Activated CD4-positive, CD25-positive, alpha-beta regulatory T cell treated with anti-CD3 and anti-CD28 coated beads, Interleukin-2, amount 50 U/mL, for 24 hours (primary cell): ENCODE measurements around the gene SUPT4H1.
A peak's percentile ranks its signal among the peaks of the same experiment; 100 is the strongest.

Experiments
- ATAC-seq, 2 donors: fragments of 150-1000 bp; cut with Tn5 transposase; one replicate each; pipeline ENCODE4 v1.10.0; 2021; ENCODE audit warnings: mild to moderate bottlenecking in 1 of 2, moderate library complexity in 1 of 2

SUPT4H1 gene

DNA sequence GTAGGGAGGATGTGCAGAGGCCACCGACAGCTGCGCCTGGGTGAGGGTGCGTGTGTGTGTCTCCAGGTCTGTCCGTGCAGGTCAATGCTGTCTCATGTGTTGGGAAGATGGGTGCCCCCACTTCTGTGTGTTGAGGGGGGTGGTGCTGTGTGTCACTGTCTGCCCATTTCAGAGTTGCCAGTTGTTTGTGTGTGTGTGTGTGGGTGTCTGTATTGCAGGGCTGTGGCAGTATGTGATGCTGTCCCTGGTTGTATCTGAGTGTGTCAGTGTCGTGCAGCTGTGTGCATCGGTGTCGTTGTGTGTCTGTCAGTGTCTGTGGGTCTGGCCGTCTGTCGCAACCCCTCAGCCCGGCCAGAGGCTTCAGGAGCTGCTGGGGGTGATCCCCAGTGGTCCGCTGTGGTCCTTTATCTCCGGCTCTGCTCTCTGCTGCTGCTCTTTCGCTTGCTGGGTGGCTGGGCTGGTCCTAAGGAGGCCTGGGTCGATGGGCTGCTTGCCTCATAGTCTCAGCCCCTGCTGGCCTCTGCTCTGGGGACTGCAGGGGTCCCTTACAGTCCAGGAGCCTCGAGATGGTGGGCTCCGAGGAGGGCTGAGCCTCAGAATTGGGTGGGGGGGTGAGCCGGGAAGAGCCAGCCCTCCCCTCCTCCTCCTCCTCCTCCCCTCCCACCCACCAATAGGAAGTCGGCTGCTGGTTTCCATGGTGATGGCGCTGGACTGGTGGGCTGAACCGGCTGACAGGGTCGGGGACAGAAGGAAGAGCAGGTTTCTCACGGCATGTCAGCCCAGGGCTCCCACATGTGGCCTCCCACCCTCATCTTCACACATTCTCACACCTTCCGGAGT lies 23.6 kb downstream of the SUPT4H1 start, which contains the start of gene TSPOAP1:
Gene TSPOAP1, minus strand, starts transcription at position 601 of the 840 bp plus-strand sequence. CDS start 875 bp downstream, outside the sequence.
- ATAC-seq: peak in 1 of 2 donors; percentile 20

DNA sequence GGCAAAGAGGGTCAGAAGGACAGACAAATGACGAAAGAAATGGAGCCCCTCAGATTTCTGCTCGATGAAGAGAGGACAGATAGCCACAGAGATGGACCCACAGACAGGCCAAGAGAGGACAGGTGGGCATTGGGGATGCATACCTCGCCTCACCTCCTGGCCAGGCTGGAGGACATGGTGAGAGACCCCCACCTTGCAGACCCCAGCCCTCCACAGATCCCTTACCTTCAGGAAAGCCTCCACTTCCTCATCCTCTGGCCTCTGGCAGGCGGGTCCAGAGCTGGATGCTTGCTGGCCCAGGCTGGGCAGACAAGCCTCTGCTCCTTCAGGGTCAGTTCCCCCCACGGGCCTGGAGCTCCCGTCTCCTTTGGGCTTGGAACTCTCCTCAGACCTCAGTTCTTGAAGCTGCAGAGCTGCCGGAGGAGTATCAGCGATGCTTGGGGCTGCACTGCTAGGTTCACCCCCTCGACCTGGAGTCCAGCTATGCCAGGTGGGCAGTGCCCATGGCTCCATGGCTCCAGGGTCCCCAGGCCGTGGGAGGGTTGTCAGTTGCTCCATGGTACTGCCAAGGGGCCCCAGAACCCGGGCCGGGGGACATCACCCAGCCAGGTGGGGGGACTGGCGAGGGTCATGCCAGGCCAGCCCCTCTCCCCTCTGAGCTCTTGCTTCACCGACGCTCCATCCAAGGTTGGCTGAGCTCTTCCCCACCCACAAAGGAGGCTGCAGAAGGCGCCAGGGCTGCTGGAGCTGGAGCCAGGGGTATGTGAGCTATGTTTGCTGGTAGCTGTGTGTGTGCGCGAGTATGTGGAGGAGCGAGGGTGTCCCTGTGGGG lies 24.4 kb downstream of the SUPT4H1 start:
- no peak for ATAC-seq

DNA sequence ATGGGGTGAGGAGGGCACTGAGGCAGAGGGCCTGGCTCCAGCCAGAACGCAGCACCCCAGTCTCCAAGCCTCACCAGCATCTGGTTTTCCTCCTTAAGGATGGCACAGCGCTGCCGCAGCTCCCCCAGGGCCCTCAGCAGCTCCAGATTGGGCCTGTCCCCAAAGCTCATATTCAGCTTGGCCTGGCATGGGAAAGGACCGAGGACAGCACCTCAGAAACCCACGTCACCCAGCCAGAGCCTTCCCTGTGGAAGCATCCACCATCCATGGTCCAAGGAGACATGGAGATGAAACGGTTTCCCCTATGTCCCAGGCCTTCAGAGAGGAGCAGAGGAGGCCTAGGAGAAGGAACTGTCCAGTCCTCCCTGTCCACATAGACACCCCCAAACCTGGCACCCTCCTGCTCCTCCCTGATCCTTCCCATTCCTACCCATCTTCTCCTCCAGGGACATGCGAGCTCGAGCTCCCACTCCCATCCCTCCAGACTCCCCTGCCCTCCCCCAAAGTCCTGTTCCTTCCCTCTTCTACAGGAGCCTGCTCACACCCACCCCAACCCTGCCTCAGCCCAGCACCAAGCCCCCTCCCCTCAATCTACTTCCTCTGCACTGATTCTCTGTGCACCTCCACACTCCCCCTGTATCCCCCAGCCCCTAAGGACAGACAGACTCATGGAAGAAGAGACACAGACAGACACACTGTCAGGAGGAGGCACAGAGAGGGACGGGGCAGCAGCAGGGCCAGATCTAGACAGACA lies 25.2 kb downstream of the SUPT4H1 start:
- ATAC-seq: no peak

DNA sequence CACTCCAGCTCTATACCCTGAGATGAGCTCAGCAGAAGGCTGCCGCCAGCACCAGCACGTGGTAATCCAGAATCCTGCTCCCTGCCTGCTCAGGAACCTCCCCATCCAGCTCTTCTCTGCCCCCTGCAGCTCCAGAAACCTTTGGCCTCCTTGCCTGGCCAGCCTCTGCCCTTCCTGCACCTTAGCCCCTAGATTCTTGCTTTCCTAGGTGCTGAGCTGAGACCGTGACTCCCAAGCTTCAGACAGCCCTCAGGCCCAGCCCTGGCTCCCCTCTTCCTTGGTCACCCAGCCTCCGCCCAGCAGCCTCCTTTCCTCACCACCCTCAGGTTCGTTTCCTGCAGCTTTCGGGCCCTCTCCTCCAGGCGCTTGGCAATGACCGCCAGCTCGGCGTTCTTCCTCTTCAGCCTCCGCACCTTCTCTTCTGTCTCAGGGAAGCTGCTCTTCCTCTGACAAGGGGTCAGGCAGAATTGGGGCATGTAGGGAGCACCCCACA lies 26.0 kb downstream of the SUPT4H1 start:
- ATAC-seq: no peak

DNA sequence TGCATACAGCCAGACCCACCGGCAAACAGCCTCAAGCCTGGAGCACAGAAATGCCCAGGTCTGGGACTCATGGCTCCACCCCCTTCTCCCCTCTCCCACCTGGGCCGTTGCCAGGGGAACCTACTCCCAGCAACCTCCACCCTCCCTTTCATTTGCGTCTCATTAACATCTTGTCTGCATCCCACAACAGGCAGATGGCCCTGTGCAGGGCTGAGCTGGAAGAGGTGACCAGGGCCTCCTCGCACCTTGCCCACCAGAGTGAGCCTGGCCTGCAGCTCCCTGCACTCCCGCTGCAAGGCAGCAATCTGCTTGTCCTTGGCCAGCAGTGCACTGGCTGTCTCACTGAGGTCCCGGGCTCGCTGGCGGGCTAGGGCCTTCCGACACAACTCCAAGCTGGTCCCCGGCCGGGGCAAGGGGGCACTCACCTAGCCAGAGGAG lies 26.7 kb downstream of the SUPT4H1 start:
- no peak for ATAC-seq

DNA sequence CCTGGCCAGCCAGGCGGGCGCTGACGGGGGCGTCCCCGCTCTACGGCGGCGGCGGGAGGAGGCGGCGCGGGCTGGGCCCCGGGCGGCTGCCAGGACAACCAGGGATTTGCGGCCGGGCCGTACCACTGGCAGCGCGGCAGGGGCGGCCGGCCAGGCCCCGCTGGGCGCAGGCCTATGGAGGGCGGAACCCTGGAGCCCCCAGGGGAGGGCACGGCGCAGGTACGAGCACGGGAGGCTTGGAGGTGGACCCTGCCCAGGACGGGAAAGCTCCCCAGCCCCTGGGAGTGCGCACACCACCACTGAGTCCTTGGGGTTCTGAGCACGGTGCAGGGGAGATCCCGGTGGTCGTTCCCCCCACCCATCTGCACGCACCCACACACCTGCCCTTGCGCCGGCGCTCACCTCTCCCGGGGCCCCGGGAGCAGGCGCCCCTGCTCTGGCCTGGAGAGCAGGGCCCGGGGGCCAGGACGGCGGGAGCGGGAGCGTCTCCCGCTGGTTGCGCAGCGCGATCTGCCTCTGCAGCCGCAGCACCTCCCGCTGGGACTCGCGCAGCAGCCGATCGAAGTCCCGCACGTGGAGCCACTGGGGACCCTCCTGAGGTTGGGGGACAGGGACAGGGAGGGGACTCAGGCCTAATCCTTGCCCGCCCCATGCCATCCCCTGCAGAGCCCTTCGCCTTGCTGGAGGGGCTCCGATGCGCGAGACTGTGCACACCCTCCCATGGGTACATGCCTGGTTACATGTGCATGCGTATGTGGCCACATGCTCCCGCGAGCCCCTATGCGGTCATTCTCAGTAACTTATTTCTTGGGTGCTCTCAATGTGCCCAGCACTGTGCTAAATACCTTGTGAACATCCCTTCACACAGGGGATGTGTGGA lies 27.4 kb downstream of the SUPT4H1 start:
- no peak for ATAC-seq

DNA sequence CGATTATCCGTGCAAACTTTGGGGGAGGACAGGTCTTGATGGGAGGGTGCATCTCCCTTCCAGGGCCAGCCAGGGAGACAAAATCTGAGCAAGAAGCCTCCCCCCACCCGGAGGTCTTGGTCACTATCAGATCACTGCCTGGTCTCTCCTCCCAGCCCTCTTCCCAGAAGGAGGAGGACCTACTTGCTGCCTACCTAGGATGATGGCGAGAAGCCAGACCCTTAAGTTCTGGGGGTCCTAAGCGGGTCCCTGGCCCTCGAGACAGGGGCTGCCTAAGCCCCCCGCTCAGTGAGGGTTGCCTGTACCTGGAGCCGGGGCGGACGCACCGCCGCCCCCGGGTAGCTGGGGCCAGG lies 28.0 kb downstream of the SUPT4H1 start:
- no peak for ATAC-seq

DNA sequence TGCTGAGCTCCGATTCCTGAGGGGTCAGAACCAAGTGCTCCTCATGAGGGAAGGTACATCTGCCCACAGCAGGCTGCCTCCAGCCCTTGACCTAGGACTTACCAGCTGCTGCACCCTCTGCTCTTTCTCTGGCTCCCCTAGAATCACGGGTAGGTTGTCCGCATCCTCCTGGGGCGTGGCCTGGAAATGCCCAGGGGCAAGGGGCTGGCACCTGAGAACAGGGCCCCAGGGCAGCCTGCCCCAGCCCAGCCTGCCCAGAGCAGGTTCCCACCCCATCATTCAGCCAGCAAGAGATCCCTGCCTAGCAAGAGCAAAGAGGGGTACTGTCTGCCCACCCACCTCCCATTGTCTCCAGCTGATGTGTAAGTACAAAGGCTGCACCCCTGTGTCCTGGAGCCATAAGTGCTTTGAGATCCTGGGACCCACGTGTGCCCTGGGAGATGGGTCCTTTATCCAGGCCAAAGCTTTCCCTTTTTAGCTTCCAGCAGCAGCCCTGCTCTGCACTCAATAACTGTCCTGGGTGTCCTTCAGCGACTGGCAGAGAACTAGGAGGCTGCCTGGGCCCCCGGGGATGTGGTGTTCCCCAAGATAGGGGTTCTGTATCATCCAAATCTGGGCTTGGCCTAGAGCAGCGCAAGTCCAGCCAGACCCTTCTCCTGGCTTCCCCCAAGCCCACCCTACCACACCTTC lies 28.5 kb downstream of the SUPT4H1 start:
- no peak for ATAC-seq

DNA sequence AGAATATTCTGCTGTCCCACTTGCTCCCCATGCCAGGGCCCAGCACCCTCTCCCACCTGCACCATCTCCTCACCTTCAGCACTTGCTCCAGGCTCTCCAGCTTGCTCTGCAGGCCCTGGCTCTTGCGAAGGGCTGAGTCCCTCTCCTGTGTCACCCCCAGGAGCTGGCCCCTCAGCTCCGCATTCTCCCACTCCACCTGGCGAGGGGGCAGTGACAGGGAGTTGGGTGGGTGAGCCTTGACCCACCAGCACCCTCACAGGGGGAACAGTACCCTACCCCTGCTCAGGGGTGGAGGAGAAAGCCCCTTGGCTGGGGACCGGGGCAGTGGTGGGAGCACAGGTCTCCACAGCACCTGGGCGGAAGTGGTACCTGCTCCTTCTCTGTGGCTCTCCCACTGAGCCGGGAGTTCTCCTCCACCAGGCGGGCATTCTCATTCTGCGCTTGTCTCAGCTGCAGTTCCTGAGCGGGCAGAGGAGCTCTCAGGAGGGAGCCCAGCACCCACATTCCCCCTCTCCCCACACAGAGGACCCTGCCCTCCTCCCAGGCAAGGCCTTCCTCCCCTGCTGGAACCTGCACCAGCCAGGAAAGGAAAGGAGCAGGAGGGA lies 29.3 kb downstream of the SUPT4H1 start:
- ATAC-seq: no peak

DNA sequence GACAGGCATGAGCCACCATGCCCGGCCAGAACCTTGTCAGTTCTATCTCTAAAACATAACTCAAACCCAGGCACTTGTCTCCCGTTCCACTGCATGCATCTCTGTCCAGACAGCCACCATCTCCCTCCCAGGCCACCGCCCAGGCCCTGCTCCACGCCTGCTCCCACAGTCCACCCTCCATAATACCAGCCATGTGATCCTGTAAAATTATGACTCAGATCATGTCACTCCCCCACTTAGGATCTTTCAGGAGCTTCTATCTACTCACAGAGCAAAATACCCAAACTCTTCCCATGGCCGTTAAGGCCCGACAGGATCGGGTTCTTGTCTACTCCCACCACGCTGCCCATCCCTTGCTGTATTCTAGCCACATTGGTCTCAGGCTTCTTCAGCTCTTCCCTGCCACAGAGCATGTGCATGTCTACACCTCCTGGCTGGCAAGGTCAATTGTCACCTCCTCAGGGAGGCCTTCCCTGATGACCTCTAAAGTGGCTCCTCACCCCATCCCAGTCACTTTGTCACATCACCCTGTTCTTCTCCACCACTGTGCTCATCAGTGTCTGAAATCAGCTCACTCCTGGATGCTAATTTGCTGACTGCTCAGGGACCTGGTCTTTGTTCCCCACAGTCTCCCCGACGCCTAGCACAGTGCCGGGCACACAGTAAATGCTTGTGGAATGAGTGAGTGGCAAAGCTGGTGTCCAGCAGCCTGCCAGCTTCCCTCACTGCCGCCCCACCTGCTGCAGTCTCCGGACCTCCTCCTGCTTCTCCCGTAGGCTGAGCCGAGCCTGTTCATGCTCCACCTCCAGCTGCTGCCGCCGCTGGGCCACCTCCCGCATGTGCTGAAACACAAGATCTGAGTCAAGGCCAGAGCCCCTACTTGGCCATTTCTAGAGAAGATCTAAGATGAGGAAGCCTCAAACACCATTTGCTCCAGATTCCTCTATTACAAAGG lies 30.2 kb downstream of the SUPT4H1 start:
- no peak for ATAC-seq

DNA sequence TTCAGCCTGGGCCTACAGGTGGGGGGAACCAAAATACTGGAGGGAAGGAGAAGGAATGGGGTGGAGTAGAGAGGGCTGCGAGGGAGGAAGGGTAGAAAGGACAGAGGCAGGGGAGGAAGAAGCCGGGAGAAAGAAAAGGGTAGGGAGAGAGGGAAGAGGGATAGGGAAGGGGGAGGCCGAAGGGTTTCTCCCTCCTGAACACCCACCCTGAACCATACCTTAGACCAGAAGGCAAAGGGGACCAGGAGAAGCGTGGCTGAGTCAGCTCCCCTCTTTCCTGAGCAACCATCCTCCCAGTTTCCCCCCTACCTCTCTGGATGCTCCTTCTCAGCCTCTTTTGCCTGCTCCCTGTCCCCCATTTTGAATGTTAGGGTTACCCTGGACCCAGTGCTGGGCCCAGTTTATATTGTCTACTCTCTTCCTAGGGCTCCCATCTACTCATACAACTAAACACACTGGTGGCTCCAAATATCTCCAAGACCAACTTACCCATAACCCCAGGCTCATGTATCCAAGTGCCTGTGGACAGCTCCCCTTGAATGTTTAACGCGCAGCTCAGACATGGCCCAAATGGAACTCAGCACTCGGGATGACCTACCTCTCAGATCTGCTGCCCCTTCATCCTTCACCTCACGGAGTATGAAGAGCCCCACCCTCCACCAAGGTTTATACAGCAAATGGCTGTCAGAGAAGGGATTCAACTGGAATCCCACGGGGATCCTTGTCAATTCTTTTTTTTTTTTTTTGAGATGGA lies 31.3 kb downstream of the SUPT4H1 start:
- ATAC-seq: no peak

DNA sequence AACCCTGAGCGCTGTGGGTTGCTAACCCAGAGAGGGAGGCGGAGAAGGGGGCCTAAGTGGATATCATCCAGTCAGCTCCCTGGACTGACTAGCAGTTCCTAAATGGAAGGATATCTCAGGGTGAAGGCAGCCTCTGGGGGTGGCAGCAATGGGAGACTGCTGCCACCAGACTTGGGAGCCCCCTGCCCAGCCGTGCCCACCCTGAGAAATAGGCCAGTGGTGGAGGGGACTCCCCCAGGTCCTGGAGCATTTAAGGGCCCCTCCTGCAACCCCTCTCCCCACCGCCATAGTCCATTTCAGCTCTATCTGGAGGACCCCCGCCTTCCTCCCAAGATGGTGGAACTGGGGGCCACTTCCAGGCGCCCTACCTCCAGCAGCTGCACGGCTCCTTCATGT lies 31.8 kb downstream of the SUPT4H1 start:
- no peak for ATAC-seq

DNA sequence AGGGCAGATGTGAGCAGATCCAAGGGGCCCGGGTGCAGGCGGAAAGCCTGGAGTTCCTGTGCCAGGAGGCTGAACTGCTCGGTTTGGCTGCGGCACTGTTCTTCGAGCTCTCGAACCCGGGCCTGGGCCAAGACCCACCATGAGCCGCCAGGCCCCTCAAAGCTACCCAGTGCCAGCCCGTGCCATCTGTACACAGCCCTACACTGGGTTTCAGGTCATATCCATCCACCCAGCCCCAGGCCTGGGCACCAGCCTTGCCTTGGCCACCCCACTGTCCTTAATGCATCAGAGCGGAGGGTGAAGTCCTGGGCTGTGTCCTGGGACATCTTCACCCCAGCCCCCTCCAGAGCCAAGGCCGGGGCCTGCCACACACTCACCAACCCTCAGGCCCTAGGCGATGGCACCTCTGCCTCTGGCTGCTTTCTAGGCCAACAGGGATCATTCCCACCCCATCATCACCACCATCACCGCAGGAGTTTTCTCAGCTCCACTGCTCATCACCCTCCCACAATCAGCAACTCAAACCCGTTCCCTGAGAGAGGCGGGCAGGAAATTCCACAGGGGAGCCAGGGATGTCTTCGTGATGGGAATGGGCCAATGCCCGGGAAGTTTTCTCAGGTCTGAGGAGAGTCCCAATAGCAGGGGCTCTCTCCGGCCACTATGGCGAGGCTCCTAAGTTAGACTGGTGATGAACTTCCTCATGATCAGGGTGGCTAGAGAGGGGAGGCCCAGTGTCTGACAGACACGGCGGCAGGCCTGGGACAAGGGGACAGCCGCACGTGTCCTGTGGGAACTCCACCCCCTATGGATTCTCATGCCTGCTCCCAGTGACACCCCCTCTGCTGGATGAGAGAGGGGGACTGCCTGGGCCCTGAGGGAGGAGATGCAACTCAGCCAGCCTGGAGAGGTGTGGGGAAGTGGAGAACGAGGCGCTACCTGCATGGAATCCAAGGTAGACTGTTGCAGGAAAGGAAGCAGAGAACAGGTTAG lies 32.5 kb downstream of the SUPT4H1 start:
- ATAC-seq: no peak

DNA sequence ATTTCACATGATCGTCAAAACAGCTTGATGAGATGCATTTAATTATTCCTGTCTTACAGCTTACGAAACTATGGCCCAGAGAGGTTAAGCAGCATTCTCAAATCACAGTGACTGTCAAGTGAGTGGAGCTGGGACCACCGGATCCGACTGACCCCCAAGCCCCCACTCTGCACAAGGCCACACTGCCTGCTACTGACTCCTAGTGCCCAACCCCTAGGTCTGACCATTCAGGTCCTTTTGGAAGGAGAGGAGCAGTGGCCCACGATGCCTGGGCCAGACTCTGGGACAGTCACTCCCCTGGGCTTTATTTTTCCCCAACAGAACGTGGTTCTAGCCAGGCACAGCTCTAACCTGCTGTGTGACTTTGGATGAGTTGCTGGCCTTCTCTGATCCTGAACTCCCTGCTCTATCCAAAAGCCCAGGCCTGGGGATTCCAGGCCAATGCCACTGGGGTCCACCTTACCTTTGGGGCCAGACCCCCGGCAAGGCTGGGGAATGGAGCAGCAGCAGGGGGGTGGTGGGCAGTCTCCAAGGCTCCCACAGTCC lies 33.3 kb downstream of the SUPT4H1 start:
- ATAC-seq: no peak

DNA sequence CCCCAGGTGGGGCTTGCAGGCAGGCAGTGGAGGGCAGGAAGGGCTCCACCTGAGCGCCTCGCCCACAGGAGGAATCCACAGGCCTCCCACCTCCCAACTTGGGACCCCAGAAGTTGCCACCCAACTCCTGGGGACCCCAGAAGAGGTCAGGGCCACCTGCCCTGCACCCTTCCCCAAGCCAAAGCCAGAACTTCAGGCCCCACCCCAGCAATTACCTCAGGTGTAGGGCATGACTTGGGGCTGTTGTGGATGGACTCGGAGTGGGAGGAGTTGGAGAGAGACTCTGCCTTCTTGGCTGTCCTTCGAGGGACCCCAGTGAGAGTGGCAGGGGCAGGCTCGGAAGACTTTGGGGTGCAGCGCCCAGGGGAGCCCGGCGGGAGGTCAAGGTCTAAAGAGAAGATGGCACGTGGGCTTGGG lies 33.9 kb downstream of the SUPT4H1 start:
- ATAC-seq: no peak

DNA sequence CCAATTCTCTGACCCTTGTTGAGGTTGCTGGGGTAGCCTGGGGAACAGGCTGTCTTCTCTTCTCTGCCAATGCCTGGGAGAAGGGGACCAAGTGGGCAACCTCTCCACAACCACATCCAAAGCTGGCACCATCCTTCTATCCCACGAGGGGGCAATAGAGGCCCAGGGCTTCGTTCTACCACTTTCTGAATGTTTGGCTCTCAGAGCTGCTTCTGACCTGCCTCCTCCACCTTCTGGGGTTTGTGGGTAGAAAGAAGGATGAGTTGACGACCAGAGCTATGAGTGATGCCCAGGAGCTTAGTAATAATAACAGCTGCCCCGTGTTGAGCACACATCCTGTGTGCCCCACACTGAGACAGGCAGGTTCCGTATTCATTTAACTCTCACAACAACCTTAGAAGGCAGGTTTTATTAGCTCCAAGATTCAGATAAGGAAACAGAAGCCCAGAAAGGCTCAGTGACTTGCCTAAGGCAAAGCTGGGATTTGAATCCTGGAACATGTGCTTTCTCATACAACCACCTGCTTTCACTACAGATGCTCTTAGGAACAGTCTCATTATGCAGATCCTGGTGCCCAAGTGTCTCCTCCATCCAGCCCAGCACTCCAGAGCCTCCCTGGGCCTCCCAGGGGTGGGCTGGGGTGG lies 34.5 kb downstream of the SUPT4H1 start:
- ATAC-seq: peak; percentile 99 to 100
